ENCODE results near the gene VTI1A.

The VTI1A gene

GRCh38 chr10:112680586-112680985 is 233.6 kb downstream of the VTI1A start:
- no peak overlapping the region for H3K4me3 ChIP-seq (ENCODE audit: low read length)
- no peak overlapping the region for H3K9ac ChIP-seq (ENCODE audit: low read depth, low read length)
- H3K4me1 ChIP-seq (ENCODE audit: insufficient read depth, low read length), result peaks cover 25% of the 10 kb centered on the region
- H3K36me3 ChIP-seq (ENCODE audit: insufficient read depth, low read length), result no peaks in the 10 kb centered on the region
- no peak overlapping the region; the same call in 1 of the 2 replicates for H3K27ac ChIP-seq (ENCODE audit: low read depth, low read length)
- WGBS, result 86% methylated on average over 1 of the region's 1 CpG
- H3K27me3 ChIP-seq (ENCODE audit: insufficient read depth, low read length), result no peaks in the 10 kb centered on the region
- H3K9me3 ChIP-seq (ENCODE audit: insufficient read depth, low read depth, low read length), result no peaks in the 10 kb centered on the region

- Histone ChIP-seq H3K9ac (ENCODE audit: low read depth, low read length) (no peak overlapping the region), H3K36me3 (ENCODE audit: insufficient read depth, low read length) (no peaks in the 10 kb centered on the region), H3K27ac (ENCODE audit: low read depth, low read length) (no peak overlapping the region), H3K4me1 (ENCODE audit: insufficient read depth, low read length) (peaks cover 6% of the 10 kb centered on the region), H3K9me3 (ENCODE audit: insufficient read depth, low read depth, low read length) (no peaks in the 10 kb centered on the region), H3K4me3 (ENCODE audit: low read length) (no peak overlapping the region), H3K27me3 (ENCODE audit: insufficient read depth, low read length) (no peaks in the 10 kb centered on the region)
- 74% methylated on average over 4 of the region's 4 CpGs for WGBS
Observed at GRCh38 chr10:112687647-112688046, 240.6 kb downstream of the VTI1A start.

- Histone ChIP-seq H3K9me3 (ENCODE audit: insufficient read depth, low read depth, low read length) (no peaks in the 10 kb centered on the region), H3K27ac (ENCODE audit: low read depth, low read length) (no peak overlapping the region)
- WGBS, result 56% methylated on average over 4 of the region's 4 CpGs
Observed at GRCh38 chr10:112689327-112690072, 242.5 kb downstream of the VTI1A start.

GRCh38 chr10:112695539-112695938 is 248.5 kb downstream of the VTI1A start:
- no peaks in the 10 kb centered on the region for H3K4me1 ChIP-seq (ENCODE audit: insufficient read depth, low read length)
- no peaks in the 10 kb centered on the region for H3K9me3 ChIP-seq (ENCODE audit: insufficient read depth, low read depth, low read length)
- H3K4me3 ChIP-seq (ENCODE audit: low read length), result no peak overlapping the region
- 94% methylated on average over 7 of the region's 7 CpGs for WGBS
- no peak overlapping the region for H3K9ac ChIP-seq (ENCODE audit: low read depth, low read length)
- H3K27ac ChIP-seq (ENCODE audit: low read depth, low read length), result no peak overlapping the region
- H3K36me3 ChIP-seq (ENCODE audit: insufficient read depth, low read length), result no peaks in the 10 kb centered on the region
- H3K27me3 ChIP-seq (ENCODE audit: insufficient read depth, low read length), result no peaks in the 10 kb centered on the region

More at GRCh38 chr10:112689327-112690072, 242.5 kb downstream of the VTI1A start:
- H3K9ac ChIP-seq (ENCODE audit: low read depth, low read length), result no peak overlapping the region
- H3K27me3 ChIP-seq (ENCODE audit: insufficient read depth, low read length), result no peaks in the 10 kb centered on the region
- H3K4me3 ChIP-seq (ENCODE audit: low read length), result no peak overlapping the region
- H3K36me3 ChIP-seq (ENCODE audit: insufficient read depth, low read length), result no peaks in the 10 kb centered on the region
- peaks cover 6% of the 10 kb centered on the region for H3K4me1 ChIP-seq (ENCODE audit: insufficient read depth, low read length)

GRCh38 chr10:112696592-112696991 is 249.6 kb downstream of the VTI1A start:
- no peak overlapping the region for H3K9ac ChIP-seq (ENCODE audit: low read depth, low read length)
- no peak overlapping the region for H3K4me3 ChIP-seq (ENCODE audit: low read length)
- H3K9me3 ChIP-seq (ENCODE audit: insufficient read depth, low read depth, low read length), result no peaks in the 10 kb centered on the region
- no peaks in the 10 kb centered on the region for H3K27me3 ChIP-seq (ENCODE audit: insufficient read depth, low read length)
- no peaks in the 10 kb centered on the region for H3K4me1 ChIP-seq (ENCODE audit: insufficient read depth, low read length)
- 88% methylated on average over 2 of the region's 2 CpGs for WGBS
- no peaks in the 10 kb centered on the region for H3K36me3 ChIP-seq (ENCODE audit: insufficient read depth, low read length)
- H3K27ac ChIP-seq (ENCODE audit: low read depth, low read length), result no peak overlapping the region

GRCh38 chr10:112698133-112698817 is 251.3 kb downstream of the VTI1A start:
- H3K4me3 ChIP-seq (ENCODE audit: low read length), result no peak overlapping the region
- no peaks in the 10 kb centered on the region for H3K9me3 ChIP-seq (ENCODE audit: insufficient read depth, low read depth, low read length)
- H3K4me1 ChIP-seq (ENCODE audit: insufficient read depth, low read length), result no peaks in the 10 kb centered on the region
- no peaks in the 10 kb centered on the region for H3K36me3 ChIP-seq (ENCODE audit: insufficient read depth, low read length)
- no peaks in the 10 kb centered on the region for H3K27me3 ChIP-seq (ENCODE audit: insufficient read depth, low read length)
- no peak overlapping the region for H3K27ac ChIP-seq (ENCODE audit: low read depth, low read length)
- 94% methylated on average over 7 of the region's 7 CpGs for WGBS
- no peak overlapping the region for H3K9ac ChIP-seq (ENCODE audit: low read depth, low read length)

GRCh38 chr10:112698818-112699164 is 251.8 kb downstream of the VTI1A start:
- H3K36me3 ChIP-seq (ENCODE audit: insufficient read depth, low read length), result no peaks in the 10 kb centered on the region
- H3K9ac ChIP-seq (ENCODE audit: low read depth, low read length), result no peak overlapping the region
- H3K9me3 ChIP-seq (ENCODE audit: insufficient read depth, low read depth, low read length), result no peaks in the 10 kb centered on the region
- no peak overlapping the region for H3K4me3 ChIP-seq (ENCODE audit: low read length)
- 94% methylated on average over 5 of the region's 5 CpGs for WGBS
- H3K27ac ChIP-seq (ENCODE audit: low read depth, low read length), result no peak overlapping the region
- H3K4me1 ChIP-seq (ENCODE audit: insufficient read depth, low read length), result no peaks in the 10 kb centered on the region; the same call in 1 of the 2 replicates
- H3K27me3 ChIP-seq (ENCODE audit: insufficient read depth, low read length), result no peaks in the 10 kb centered on the region

GRCh38 chr10:112700215-112700671 is 253.2 kb downstream of the VTI1A start:
- no peaks in the 10 kb centered on the region for H3K9me3 ChIP-seq (ENCODE audit: insufficient read depth, low read depth, low read length)
- no peak overlapping the region for H3K4me3 ChIP-seq (ENCODE audit: low read length)
- H3K36me3 ChIP-seq (ENCODE audit: insufficient read depth, low read length), result no peaks in the 10 kb centered on the region
- no peaks in the 10 kb centered on the region for H3K27me3 ChIP-seq (ENCODE audit: insufficient read depth, low read length)
- no peaks in the 10 kb centered on the region; the same call in 1 of the 2 replicates for H3K4me1 ChIP-seq (ENCODE audit: insufficient read depth, low read length)
- H3K27ac ChIP-seq (ENCODE audit: low read depth, low read length), result no peak overlapping the region
- H3K9ac ChIP-seq (ENCODE audit: low read depth, low read length), result no peak overlapping the region

- Histone ChIP-seq H3K27me3 (ENCODE audit: insufficient read depth, low read length) (no peaks in the 10 kb centered on the region), H3K9me3 (ENCODE audit: insufficient read depth, low read depth, low read length) (no peaks in the 10 kb centered on the region), H3K9ac (ENCODE audit: low read depth, low read length) (no peak overlapping the region), H3K4me3 (ENCODE audit: low read length) (no peak overlapping the region), H3K36me3 (ENCODE audit: insufficient read depth, low read length) (no peaks in the 10 kb centered on the region), H3K27ac (ENCODE audit: low read depth, low read length) (no peak overlapping the region), H3K4me1 (ENCODE audit: insufficient read depth, low read length) (no peaks in the 10 kb centered on the region; the same call in 1 of the 2 replicates)
- WGBS, result 91% methylated on average over 3 of the region's 4 CpGs
Observed at GRCh38 chr10:112701211-112701877, 254.3 kb downstream of the VTI1A start.

- H3K4me1 ChIP-seq (ENCODE audit: insufficient read depth, low read length), result no peaks in the 10 kb centered on the region; the same call in 1 of the 2 replicates
- no peaks in the 10 kb centered on the region for H3K36me3 ChIP-seq (ENCODE audit: insufficient read depth, low read length)
- H3K27me3 ChIP-seq (ENCODE audit: insufficient read depth, low read length), result no peaks in the 10 kb centered on the region
- no peaks in the 10 kb centered on the region for H3K9me3 ChIP-seq (ENCODE audit: insufficient read depth, low read depth, low read length)
- no peak overlapping the region for H3K9ac ChIP-seq (ENCODE audit: low read depth, low read length)
- H3K4me3 ChIP-seq (ENCODE audit: low read length), result no peak overlapping the region
- H3K27ac ChIP-seq (ENCODE audit: low read depth, low read length), result no peak overlapping the region
- WGBS, result 100% methylated on average over 2 of the region's 2 CpGs
Observed at GRCh38 chr10:112701878-112702255, 254.9 kb downstream of the VTI1A start.

- H3K36me3 ChIP-seq (ENCODE audit: insufficient read depth, low read length), result no peaks in the 10 kb centered on the region
- 95% methylated on average over 6 of the region's 6 CpGs for WGBS
- peaks cover 16% of the 10 kb centered on the region for H3K4me1 ChIP-seq (ENCODE audit: insufficient read depth, low read length)
- no peak overlapping the region for H3K4me3 ChIP-seq (ENCODE audit: low read length)
- no peak overlapping the region for H3K27ac ChIP-seq (ENCODE audit: low read depth, low read length)
- H3K9ac ChIP-seq (ENCODE audit: low read depth, low read length), result no peak overlapping the region
- no peaks in the 10 kb centered on the region for H3K27me3 ChIP-seq (ENCODE audit: insufficient read depth, low read length)
- no peaks in the 10 kb centered on the region for H3K9me3 ChIP-seq (ENCODE audit: insufficient read depth, low read depth, low read length)
Observed at GRCh38 chr10:112706577-112706976, 259.6 kb downstream of the VTI1A start.
